NCI-H187 (cell line): ENCODE measurements around the gene XK.
A peak's percentile ranks its signal among the peaks of the same experiment; 100 is the strongest.

Source experiments
- DNase-seq, 2 experiments: peaks; one replicate each; lab custom pipeline; 2025; lab: John Stamatoyannopoulos, UW

XK gene

DNA sequence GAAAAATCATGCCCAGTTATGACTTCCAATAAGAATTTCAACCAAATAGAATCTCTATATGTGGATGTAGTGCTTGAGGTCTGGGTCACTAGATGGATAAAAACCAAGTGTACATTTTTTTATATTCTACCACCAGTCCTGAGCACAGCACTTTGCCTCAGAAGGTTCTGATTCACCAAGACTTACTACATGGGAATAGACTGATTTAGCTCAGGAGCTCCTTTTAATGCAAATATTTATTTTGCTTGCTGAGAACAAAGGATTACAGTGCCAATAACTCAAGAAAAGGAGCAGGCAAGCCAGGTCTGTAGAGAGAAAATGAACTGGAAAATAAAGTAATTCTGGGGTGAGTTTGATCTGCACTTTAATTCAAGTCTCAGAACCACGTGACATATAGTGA lies 6.4 kb upstream of the XK start:
- DNase-seq, result no peak

DNA sequence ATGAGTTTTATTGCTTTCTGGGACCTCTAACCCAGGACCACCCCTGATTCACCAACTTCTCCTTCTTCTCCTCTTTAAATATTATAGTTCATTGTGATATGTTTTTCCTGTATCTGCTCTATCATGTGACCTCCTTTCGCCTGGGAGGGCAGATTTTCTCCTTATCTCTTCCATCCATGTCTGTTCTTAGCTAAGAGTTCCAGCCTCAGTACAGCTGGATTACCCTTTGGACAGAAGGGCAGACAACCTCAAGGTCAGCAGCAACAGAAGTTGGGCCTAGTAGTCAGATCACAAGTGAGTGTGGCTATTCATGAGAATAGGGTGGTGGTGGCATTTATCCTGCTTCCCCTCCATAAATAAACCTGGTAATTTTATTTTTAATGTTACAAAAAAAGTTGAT lies 5.7 kb upstream of the XK start:
- DNase-seq, result no peak

DNA sequence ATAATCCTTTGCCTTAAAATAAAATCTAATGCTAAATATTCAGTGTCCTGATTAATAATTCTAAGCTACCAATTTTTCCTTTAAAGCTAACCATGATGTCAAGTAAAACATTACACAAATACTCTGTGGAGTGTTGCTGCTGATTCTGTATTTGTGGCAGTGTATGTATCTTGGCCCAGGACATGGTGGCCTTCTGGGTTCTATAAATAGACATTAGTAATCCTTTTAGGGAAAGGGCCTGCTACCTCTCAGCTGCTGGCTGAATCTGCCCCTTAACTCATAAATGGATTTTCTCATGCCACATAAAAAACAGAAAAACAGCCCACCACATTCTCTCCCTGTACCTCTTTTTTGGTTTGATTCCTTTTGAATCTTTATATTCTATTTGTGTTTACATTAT lies 1.2 kb upstream of the XK start:
- no peak for DNase-seq

DNA sequence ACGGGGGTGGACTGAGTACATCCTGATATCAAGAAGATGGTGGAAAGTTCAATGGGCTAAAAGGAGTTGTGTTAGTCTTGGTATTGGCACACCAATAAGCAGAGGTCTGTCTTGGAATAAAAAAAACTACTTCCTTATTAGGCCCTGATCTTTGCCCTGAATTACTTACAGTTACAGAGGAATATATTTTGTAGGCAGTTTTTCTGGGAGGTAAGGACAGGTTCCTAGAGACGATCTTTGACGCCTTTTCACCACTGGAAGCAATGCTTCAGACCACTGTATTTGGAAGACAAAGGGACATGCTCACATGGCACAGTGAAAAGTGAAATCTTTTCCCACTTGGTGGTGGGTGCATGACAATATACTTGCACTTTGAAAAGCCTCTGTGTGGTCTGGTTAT lies 618 bp upstream of the XK start:
- DNase-seq, result no peak

DNA sequence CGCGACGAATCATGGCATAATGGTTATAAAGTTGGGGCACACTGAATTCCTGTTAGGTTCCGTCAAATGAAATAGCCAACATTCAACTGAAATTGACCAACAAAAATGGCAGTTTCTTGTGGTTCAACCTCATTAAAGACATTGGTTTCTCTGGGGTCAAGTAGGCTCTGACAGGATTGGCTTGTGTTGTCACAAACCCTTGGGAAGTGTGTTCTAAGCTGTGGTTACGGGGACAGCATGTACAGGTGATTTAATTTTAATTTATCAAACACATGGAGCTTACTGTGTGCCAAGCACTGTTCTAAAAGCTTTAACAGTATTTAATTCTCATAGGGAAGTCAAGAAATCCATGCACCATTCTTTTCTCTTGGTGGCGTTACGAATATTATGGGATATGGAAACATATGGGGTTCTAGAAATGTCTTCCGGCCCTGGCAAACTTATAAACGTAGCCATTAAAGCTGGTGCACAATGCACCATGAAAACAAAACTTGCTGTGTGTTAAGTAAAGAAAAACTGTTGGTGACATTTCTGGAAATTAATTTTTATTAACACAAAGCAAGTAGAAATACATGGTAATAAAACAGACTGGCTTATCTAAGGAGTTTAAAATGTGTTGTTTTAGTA lies 891 bp downstream of the XK start:
- no peak for DNase-seq

DNA sequence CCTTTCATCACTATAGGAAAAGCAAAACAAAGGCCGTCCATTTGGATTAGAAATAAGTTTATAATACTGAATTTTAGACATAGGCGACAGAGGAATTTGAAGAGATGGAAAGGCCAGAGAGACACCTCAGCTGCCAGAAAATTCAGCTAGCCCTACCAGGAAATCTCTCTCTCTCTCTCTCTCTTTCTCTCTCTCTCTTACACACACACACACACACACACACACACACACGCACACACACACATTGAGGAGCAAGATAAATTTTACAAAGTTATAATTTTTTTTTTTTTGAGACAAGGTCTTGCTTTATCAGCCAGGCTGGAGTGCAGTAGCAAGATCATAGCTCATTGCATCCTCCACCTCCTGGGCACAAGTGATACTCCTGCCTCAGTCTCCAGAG lies 1.4 kb downstream of the XK start:
- DNase-seq, result no peak

DNA sequence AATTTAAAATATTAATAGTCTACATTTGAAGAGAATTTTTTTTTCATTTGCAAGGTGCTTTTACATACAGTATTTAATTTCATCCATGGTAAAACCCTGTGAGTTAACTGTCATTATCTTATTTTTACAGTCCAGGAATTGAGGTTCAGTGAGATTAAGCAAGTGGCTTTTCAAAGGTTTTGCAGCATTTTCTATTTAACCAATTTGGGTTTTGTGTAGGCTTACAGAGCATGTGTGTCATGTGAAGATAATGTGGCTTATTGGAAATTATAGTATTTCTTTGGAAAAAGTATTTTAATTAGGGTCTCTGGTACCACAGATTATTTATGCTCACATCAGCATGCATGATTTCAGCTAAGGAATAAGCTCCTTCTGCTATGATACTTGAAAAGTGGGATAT lies 4.5 kb downstream of the XK start:
- DNase-seq, result no peak

DNA sequence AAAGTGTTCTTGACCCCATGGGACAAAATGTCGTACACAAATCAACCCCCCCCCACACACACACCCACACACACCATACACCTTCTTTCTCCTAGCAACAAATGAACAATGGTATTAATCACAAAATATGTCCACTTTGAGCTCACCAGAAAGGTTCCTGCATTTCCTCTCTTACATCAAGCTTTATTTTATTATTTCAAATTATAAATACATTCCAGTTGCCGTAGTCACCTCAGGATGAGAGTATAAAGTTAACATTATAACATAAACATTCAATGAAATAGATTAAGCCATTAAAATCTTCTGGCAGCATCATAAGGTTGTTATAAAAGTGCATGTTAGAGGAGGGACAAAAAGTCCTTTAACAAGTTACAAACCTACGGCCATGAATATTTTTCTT lies 7.3 kb downstream of the XK start:
- no peak for DNase-seq

DNA sequence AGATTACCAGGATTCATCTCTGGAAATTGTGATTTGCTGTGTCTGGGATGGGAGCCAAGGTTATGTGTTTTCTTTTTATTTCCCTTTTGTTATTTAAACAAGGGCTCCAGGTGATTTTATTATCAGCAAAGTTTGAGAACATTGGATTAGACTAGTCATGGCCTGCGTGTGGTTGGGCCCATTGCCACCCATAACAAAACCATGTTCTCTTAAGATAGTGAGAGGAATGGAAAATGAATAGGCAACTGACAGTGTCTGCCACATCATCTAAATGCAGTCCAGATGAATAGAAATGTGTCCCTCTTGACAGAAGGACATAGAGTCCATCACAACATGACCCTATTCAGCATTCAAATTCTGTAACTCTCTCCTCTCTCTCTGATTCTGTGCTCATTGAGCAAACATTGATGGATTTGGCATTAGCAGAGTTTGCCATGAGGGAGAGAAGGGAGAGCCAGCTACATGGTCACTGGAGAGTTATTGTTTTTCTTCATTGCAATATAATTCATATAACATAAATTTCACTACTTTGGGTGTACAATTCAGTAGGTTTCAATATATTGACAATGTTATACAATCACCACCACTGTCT lies 11.7 kb downstream of the XK start:
- DNase-seq, result no peak

DNA sequence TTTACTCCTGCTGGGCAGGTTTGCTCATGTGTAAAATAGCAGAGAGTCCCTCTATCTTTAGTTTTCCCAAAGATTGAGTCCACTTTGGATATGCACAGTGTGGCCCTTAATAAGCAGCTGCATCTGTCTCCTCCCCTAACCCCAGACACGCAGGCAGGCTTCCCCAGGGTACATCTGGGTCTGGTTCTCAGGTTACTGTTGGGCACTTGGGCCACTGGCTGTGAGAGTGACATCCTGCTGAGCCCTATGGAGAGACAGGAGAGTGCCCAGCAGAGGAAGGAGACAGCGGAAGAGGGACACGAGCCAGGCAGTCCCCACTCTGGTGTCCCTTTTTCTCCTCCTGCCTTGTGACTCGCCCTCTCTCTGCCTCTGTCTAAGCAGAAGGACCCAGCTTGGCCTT lies 16.0 kb downstream of the XK start:
- peak; percentile 2 to 12 for DNase-seq

DNA sequence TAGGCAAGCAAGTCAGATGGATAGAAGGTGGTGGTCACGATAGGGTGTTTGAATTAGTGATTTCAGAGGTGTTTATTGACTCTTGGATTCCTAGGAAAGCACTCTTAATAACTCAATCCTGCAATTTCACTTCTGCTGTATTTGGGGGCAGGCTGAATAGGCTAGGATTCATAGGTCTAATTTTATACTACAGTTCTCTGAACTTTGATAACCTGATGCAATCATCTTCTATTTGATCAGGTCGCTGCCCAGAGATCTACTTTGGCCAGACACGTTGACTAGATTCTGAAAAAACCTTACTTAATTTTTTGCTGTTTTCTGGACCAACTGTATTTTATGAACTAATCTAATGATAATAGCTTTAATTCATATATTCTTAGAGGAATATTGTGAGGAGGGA lies 26.4 kb downstream of the XK start:
- DNase-seq, result no peak

DNA sequence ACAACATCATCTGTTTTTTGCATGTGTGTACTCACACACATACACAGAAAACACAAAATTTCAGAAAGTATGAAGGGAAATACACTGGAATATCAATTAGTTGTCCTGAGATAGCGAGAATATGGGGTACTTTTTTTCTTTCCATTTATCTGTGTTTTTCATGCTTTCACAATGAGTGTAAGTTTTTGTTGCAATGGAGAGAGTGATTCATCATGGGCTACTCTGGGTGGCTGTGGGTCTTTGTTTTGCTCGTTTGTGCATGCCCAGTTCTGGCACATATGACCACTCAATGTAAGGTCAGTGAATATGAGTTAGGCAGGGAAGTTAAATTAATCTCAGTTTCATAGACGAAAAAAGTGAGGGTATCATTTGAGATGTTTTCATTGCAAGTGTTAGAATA lies 26.9 kb downstream of the XK start:
- DNase-seq, result no peak

DNA sequence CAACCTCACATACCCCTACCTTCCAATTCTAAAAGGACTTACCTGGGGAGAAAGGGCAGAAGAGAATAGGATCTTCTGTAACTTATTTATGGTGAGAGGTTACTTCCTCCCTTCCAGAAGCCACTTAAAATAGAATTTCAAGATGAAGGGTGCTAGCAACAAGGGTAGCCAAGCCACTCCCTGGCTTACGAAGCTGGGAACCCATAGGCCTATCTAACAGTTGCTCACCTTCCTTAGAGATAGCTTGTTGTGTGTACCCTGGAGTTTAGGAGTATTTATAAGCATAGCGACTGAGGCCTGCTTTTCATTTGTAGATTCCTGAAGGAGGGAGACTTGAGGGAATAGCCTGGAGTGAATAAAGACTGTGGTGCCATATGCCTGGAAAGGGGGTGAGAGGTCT lies 28.9 kb downstream of the XK start:
- DNase-seq, result no peak

DNA sequence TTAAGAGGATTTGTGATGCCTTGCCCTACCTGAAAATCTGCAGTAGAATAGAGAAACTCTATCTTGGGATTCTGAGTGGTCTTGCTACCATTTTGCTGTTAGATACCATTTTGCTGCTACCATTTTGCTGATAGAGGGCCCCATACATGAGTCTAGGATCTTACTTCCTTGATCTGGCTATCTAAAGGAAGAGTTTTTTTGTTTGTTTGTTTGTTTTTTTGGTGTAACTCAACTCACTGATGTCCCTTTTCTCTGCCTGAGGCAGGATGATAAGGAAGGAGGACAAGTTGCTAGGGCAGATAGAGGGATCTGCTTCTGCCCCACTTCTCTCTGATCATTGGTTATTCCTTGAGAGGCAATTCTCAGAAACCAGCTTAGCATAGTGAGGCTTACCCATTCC lies 31.0 kb downstream of the XK start:
- no peak for DNase-seq

DNA sequence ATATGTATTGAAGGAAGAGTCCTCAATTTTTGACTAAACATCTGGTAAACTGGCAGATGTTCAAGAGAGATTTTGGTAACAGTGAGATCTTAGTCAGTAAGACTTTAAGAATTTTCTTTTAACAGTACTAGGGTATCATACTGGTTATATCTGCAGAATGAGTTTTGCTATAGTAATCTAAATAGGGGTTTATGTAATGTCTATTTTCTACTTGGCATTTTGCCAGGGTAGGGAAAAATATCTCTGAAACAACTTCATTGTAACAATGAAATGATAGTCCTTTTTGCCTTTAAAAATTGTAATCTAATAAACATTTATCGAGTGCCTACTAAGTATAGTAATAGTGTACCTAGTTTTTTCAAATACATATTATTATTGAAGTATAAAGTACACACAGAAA lies 32.1 kb downstream of the XK start:
- no peak for DNase-seq

DNA sequence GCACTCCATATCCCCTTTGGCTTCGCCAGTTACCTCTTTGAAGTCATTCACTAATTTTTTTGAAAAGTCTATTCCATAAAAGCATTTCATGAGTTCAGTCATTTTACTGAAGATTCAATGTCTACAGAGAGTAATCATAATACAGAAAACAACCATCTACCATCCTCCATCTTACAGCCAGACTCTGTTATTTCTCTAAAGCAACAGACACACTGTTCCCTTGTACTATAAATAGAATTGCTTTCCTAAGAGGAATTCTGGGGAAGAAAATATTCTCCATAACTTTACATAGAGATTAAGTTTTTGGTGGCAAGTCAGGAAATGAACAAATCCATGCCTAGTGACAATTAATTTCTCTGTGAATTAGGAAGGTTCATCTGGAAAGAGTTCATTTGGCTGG lies 37.0 kb downstream of the XK start:
- no peak for DNase-seq

DNA sequence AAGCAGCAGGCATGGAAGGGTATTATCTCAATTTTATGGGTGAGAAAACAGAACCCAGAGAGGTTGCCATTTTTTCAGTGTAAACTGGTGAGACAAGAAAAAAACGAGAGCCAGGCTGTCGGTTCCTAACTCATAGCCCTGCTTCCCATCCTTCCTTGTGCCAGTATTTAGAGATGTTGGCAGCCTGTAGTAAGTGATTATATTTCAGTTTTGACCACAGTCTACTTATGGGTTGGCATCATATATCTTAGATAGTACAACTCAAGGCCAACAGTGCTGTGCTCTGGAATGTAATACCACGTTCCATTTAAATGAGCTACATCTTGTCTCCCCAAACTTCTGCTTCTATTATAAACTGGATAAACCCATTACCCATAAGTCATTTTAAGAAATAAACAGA lies 40.8 kb downstream of the XK start:
- DNase-seq, result no peak

DNA sequence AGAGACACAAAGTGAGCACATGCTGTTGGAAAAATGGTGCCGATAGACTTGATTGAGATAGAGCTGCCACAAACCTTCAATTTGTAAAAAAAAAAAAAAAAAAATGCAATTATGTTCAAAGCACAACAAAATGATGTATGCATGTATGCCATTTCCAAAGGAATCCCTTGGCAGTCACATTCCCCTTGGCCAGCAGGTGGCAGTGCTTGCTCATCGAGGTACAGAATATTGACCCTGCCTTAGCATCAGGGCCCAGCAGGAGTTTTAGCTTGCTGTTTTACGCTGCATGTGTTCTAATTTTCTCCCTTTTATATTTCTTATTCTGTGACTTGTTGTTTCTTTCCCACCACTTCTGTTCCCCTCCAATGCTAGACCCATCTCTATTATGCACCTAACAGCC lies 59.8 kb downstream of the XK start:
- no peak for DNase-seq

DNA sequence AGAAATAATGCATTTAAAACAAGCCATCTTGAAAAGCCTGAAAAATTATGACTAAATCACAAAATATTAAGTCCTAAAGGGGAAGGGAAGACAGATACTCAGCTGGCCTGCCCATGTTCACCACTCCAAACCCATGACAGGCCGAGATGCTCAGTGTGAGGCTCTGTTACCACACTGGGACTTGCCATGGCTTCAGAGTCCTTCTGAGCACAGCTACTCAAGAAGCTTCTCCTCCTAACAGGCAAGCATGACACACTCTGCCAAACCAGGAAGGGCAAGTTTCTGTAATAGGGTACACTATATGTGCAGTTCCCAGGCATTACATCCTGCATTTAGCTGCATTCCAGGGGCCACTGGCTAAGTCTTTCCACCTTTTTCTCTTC lies 60.2 kb downstream of the XK start:
- DNase-seq, result no peak

DNA sequence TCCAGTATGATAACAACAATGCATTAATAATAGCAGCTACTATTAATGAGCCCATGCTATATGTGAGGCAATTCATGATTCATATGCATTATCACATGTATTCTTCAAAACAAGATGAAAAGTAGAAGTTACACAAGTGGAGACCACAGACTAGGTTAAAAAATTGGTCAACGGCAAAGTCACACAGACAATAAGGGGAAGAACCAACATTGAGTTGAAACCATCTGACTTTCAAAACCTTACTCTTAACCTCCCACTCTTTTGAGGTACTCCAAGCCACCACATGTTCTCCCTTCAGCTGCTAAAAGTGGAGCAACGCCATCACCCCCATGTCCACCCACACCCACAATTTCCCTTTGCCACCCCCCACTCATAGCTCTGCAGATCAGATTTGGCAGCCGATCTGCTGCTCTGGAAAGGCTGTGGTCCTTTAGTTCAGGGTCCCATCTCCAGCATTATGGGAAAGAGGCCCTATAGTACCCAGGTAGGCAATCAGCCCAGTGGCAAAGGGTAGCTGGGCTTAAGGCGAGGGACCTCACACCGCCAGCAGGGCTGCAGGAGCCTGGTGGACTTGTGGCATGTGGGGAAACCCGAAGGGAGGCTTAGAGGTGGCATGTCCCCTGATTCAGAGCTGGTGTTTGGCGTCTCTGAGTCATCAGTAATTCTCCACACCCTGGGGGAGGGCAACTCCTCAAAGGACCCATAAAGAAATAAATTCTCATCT lies 60.8 kb downstream of the XK start:
- DNase-seq, result no peak

DNA sequence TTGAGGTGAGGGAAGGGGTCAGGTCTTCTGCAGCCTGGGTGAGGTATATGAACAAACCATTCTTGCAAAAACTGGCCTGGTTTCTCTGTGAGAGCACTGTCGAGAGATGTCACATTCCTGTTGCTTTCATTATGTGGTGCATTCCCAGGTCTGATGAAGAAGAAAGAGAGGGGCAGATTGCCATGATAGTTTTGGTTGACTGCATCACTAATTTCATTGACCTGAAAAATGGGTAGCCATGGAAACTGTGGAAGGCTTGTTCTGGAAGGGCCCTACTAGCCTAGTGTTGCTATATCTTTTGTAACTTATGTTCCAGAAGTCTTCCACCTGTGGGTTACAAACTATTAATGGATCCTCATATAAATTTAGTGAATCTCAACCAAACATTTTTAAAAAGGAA lies 61.4 kb downstream of the XK start:
- DNase-seq, result no peak

DNA sequence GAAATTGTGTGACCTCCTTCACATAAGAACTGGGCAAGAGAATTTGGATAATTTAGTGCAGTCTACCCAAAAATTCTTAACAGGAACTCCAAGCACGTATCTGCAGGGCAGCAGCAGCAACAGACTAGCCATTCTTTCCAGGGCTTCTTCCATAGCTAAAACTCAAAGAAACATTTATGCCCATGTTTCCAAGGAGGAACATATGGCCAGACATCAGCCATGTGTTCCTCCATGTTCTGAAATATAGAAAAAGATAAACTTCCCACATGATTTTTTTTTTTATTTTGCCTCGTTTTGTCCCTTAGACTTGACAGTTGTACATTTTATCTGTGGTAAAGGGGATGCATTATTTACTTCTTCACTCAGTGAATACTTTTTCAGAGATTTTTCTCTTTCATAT lies 66.7 kb downstream of the XK start:
- DNase-seq, result no peak

DNA sequence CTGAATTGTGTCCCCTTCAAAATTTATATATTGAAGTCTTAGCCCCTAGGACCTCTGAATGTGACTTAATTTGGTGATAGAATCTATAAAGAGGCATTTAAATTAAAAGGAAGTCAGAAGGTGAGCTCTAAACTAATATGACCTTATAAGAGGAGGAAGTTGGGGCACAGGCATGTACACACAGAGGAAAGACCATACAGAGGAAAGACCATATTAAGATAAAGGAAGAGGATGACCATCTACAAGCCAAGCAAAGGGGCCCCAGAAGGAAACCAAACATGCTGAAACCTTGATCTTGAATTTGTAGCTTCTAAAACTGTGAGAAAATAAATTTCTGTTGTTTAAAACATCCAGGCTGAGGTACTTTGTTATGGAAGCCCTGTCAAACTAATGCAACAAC lies 67.3 kb downstream of the XK start:
- DNase-seq, result no peak

DNA sequence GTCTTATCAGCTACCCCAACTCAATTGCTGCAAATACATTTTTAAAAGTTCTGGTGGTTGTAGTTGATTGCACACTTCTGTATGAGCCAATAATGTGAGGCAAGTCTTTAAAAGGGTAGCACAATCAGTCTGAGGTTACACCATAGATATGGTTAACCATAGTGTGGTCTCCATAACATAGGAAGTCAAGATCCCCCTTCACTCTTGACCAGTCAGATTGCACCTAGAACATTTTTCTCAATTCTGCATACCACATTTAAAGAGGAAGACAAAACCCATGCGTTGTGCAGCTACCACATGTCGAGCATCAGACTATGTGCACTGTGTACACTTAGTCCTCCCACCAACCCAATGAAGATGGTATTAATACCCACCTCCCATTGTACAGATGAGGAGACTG lies 67.8 kb downstream of the XK start:
- no peak for DNase-seq
